Mesenchymal stem cell (in vitro differentiated cells and primary cell): ENCODE results near the gene CCSER1.

Experiments
- DNase-seq: peaks from one replicate; pipeline ENCODE4 v3.0.0-alpha.2; 2013
- H2AFZ ChIP-seq: one replicate; pipeline ENCODE4 v1.6.1; 2013; ENCODE audit warnings: low read depth, mild to moderate bottlenecking, control low read depth, inconsistent platforms, low read length, moderate library complexity
- H2AK5ac ChIP-seq: 2 replicates; pipeline ENCODE4 v1.6.1; 2013; ENCODE audit warnings: low read length, moderate library complexity, mild to moderate bottlenecking, inconsistent platforms; ENCODE audit not compliant: severe bottlenecking
- H2BK120ac ChIP-seq: one replicate; pipeline ENCODE4 v1.6.1; 2013; ENCODE audit warnings: low read depth, mild to moderate bottlenecking, inconsistent platforms, low read length, moderate library complexity
- H2BK12ac ChIP-seq, 2 experiments: one replicate each; pipeline ENCODE4 v1.6.1; 2013; ENCODE audit warnings: inconsistent platforms in 2 of 2, low read length in 2 of 2, mild to moderate bottlenecking in 2 of 2, moderate library complexity in 2 of 2, control low read depth in 1 of 2
- H2BK15ac ChIP-seq: one replicate; pipeline ENCODE4 v1.6.1; 2013; ENCODE audit warnings: mild to moderate bottlenecking, low read depth, inconsistent platforms; ENCODE audit not compliant: poor library complexity, severe bottlenecking
- H2BK5ac ChIP-seq: 2 replicates; pipeline ENCODE4 v1.6.1; 2013; ENCODE audit warnings: low read depth, mild to moderate bottlenecking, low read length, control low read depth, inconsistent platforms; ENCODE audit not compliant: poor library complexity, severe bottlenecking
- H3K14ac ChIP-seq, 2 experiments: one replicate each; pipeline ENCODE4 v1.6.1; 2013; ENCODE audit warnings: inconsistent platforms in 2 of 2, low read length in 2 of 2, control low read depth in 1 of 2, mild to moderate bottlenecking in 1 of 2, moderate library complexity in 1 of 2
- H3K18ac ChIP-seq, 2 experiments: one replicate each; pipeline ENCODE4 v1.6.1; 2013; ENCODE audit warnings: inconsistent platforms in 2 of 2, low read length in 2 of 2, control low read depth in 1 of 2, low read depth in 1 of 2, mild to moderate bottlenecking in 1 of 2
- H3K23ac ChIP-seq, 2 experiments: one replicate each; pipeline ENCODE4 v1.6.1; 2013; ENCODE audit warnings: inconsistent platforms in 2 of 2, low read length in 2 of 2, mild to moderate bottlenecking in 2 of 2, moderate library complexity in 2 of 2, control low read depth in 1 of 2
- H3K27ac ChIP-seq: 2 replicates; pipeline ENCODE4 v1.5.1; 2013; ENCODE audit warnings: mild to moderate bottlenecking, moderate library complexity, low read length, control low read depth, inconsistent platforms; ENCODE audit not compliant: poor library complexity, severe bottlenecking
- H3K27me3 ChIP-seq, 2 experiments: 2 replicates each; pipeline versions ENCODE4 v1.6.1 to v1.7.0; 2013; ENCODE audit warnings: low read length in 2 of 2, mild to moderate bottlenecking in 2 of 2, moderate library complexity in 2 of 2, control low read depth in 1 of 2, inconsistent platforms in 1 of 2; ENCODE audit not compliant: control insufficient read depth in 1 of 2, insufficient read depth in 1 of 2
- H3K36me3 ChIP-seq, 2 experiments: 2 replicates each; pipeline versions ENCODE4 v1.6.1 to v1.7.0; 2013; ENCODE audit warnings: low read length in 2 of 2, control low read depth in 1 of 2, inconsistent platforms in 1 of 2, low read depth in 1 of 2, mild to moderate bottlenecking in 1 of 2; ENCODE audit not compliant: insufficient read depth in 2 of 2, control insufficient read depth in 1 of 2
- H3K4ac ChIP-seq, 2 experiments: one replicate each; pipeline ENCODE4 v1.6.1; 2013; ENCODE audit warnings: inconsistent platforms in 2 of 2, low read length in 2 of 2, mild to moderate bottlenecking in 2 of 2, moderate library complexity in 2 of 2, control low read depth in 1 of 2, low read depth in 1 of 2
- H3K4me1 ChIP-seq: 2 replicates; pipeline ENCODE4 v1.6.1; 2013; ENCODE audit warnings: low read depth, low read length, control low read depth; ENCODE audit not compliant: control insufficient read depth, insufficient read depth
- H3K4me2 ChIP-seq: 2 replicates; pipeline ENCODE4 v1.6.1; 2013; ENCODE audit warnings: low read length, mild to moderate bottlenecking, inconsistent platforms; ENCODE audit not compliant: poor library complexity, severe bottlenecking
- H3K4me3 ChIP-seq, 2 experiments: 2 replicates each; pipeline versions ENCODE4 v1.5.1 to v1.7.0; 2013; ENCODE audit warnings: low read length in 2 of 2, mild to moderate bottlenecking in 2 of 2, control low read depth in 1 of 2, low read depth in 1 of 2; ENCODE audit not compliant: insufficient read depth in 1 of 2
- H3K79me1 ChIP-seq: replicated peaks from 2 replicates; pipeline ENCODE4 v1.6.1; 2013; ENCODE audit warnings: mild to moderate bottlenecking, control low read depth, low read length, inconsistent platforms; ENCODE audit not compliant: poor library complexity, severe bottlenecking
- H3K9ac ChIP-seq: 2 replicates; pipeline ENCODE4 v1.7.0; 2013; ENCODE audit warnings: mild to moderate bottlenecking, low read length, moderate library complexity
- H3K9me3 ChIP-seq: 2 replicates; pipeline ENCODE4 v1.7.0; 2013; ENCODE audit warnings: mild to moderate bottlenecking, low read length; ENCODE audit not compliant: control insufficient read depth
- H4K8ac ChIP-seq: one replicate; pipeline ENCODE4 v1.6.1; 2013; ENCODE audit warnings: inconsistent platforms, mild to moderate bottlenecking, low read length, moderate library complexity
- H4K91ac ChIP-seq: one replicate; pipeline ENCODE4 v1.6.1; 2013; ENCODE audit warnings: mild to moderate bottlenecking, low read length, inconsistent platforms
- WGBS: methylation state at CpG from one replicate; pipeline ENCODE4 v1.1.7; 2013; ENCODE audit warnings: mixed read lengths; 5-methylcytosine and 5-hydroxymethylcytosine counted together

The CCSER1 gene

DNA sequence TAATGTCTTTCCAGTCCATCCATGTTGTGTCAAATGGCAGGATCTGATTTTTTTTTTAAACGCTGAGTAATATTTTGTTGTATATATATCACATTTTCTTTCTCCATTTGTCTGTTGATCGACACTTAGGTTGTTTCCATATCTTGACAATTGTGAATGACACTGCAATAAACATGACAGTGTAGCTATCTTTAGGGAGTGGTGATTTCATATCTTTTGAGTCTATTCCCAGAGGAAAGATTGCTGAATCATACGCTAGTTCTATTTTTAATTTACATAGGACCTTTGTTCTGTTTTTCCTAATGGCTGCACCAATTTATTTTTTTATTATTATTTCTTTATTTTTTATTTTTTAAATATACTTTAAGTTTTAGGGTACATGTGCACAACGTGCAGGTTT lies 470.7 kb downstream of the CCSER1 start:
- H2BK15ac ChIP-seq = no peak overlapping the region
- H2AK5ac ChIP-seq = no peak overlapping the region
- no peak overlapping the region for H2BK5ac ChIP-seq
- H3K9ac ChIP-seq = no peak overlapping the region
- H3K27me3 ChIP-seq = no peaks in the 10 kb centered on the region
- no peak overlapping the region for H3K23ac ChIP-seq
- no peak overlapping the region for H2BK12ac ChIP-seq
- H3K4me2 ChIP-seq = no peak overlapping the region
- H3K36me3 ChIP-seq = no peaks in the 10 kb centered on the region
- H3K4me3 ChIP-seq = no peak overlapping the region
- H3K9me3 ChIP-seq = no peaks in the 10 kb centered on the region
- no peak for DNase-seq
- no peaks in the 10 kb centered on the region for H3K4me1 ChIP-seq
- no peak overlapping the region for H2BK120ac ChIP-seq
- no peaks in the 10 kb centered on the region for H3K79me1 ChIP-seq
- no peak overlapping the region for H4K91ac ChIP-seq
- no peak overlapping the region for H2AFZ ChIP-seq
- H3K18ac ChIP-seq = no peak overlapping the region
- H4K8ac ChIP-seq = no peak overlapping the region
- WGBS = 100% methylated on average over 1 of the region's 4 CpGs
- no peak overlapping the region for H3K4ac ChIP-seq
- no peak overlapping the region for H3K27ac ChIP-seq
- no peak overlapping the region for H3K14ac ChIP-seq

DNA sequence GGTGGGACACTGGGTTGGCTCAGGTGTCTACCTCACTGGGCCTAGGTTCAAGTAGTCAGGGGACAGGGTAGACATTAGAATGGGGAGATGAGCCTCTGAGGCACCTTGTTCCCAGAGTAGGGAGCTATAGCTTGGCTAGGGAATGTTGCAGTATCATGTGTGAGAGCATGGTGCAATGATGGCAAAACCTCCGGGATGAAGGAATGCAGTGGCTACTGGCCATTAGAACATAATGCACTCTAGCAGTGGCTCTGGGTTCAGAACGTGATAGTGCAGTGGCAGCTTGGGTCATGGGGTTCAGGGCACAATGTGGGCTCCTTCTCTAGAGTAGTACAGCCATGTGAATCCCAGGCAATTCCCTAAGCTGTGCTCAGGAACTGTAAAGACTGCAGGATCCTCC lies 471.5 kb downstream of the CCSER1 start:
- DNase-seq = no peak
- no peak overlapping the region for H3K27ac ChIP-seq
- no peak overlapping the region for H3K23ac ChIP-seq
- H2BK120ac ChIP-seq = no peak overlapping the region
- H2AFZ ChIP-seq = no peak overlapping the region
- no peak overlapping the region for H3K4ac ChIP-seq
- H3K36me3 ChIP-seq = no peaks in the 10 kb centered on the region
- H4K91ac ChIP-seq = no peak overlapping the region
- no peak overlapping the region for H3K14ac ChIP-seq
- no peak overlapping the region for H2AK5ac ChIP-seq
- 73% methylated on average over 2 of the region's 2 CpGs for WGBS
- no peak overlapping the region for H2BK5ac ChIP-seq
- no peak overlapping the region for H3K9ac ChIP-seq
- H3K4me2 ChIP-seq = no peak overlapping the region
- H3K4me1 ChIP-seq = no peaks in the 10 kb centered on the region
- no peak overlapping the region for H2BK12ac ChIP-seq
- no peak overlapping the region for H2BK15ac ChIP-seq
- no peaks in the 10 kb centered on the region for H3K9me3 ChIP-seq
- no peaks in the 10 kb centered on the region for H3K27me3 ChIP-seq
- no peak overlapping the region for H3K18ac ChIP-seq
- no peaks in the 10 kb centered on the region for H3K79me1 ChIP-seq
- no peak overlapping the region for H4K8ac ChIP-seq
- no peak overlapping the region for H3K4me3 ChIP-seq

DNA sequence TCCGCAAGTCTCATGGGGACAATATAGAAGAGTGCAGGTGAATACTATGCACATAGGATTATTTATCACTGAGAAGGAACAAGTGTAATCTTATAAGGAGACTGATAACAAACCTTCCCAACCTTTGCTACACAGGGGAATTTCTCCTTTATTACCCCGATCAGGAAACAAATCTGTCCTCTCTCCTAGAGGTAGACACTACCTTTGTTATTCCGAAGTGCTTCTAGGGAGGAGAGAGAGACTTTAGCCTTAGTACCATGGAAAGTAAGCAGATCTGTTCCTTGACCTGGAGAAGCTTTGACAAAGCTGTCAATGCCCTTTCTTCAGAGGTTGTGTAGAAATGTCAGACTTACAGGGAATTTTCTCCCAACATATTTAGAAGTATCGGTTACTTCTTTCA lies 475.5 kb downstream of the CCSER1 start:
- Histone ChIP-seq H3K4me1 (no peaks in the 10 kb centered on the region), H2BK5ac (no peak overlapping the region), H4K8ac (no peak overlapping the region), H3K4me2 (no peak overlapping the region), H4K91ac (no peak overlapping the region), H2AFZ (no peak overlapping the region), H3K27me3 (no peaks in the 10 kb centered on the region), H2BK15ac (no peak overlapping the region), H2AK5ac (no peak overlapping the region), H2BK12ac (no peak overlapping the region), H3K4ac (no peak overlapping the region), H2BK120ac (no peak overlapping the region), H3K27ac (no peak overlapping the region), H3K14ac (no peak overlapping the region), H3K9ac (no peak overlapping the region), H3K9me3 (no peaks in the 10 kb centered on the region), H3K18ac (no peak overlapping the region), H3K4me3 (no peak overlapping the region), H3K23ac (no peak overlapping the region), H3K36me3 (no peaks in the 10 kb centered on the region), H3K79me1 (no peaks in the 10 kb centered on the region)
- WGBS = 94% methylated on average over 2 of the region's 4 CpGs
- no peak for DNase-seq

GRCh38 chr4:90603540-90603939 lies 476.3 kb downstream of the CCSER1 start:
- H2AFZ ChIP-seq = no peak overlapping the region
- H3K27ac ChIP-seq = no peak overlapping the region
- no peak overlapping the region for H3K4ac ChIP-seq
- H4K8ac ChIP-seq = no peak overlapping the region
- no peaks in the 10 kb centered on the region for H3K79me1 ChIP-seq
- 86% methylated on average over 1 of the region's 2 CpGs for WGBS
- no peaks in the 10 kb centered on the region for H3K27me3 ChIP-seq
- no peak overlapping the region for H2BK5ac ChIP-seq
- no peak overlapping the region for H2AK5ac ChIP-seq
- no peak overlapping the region for H2BK12ac ChIP-seq
- no peak overlapping the region for H3K4me2 ChIP-seq
- H2BK120ac ChIP-seq = no peak overlapping the region
- H3K14ac ChIP-seq = no peak overlapping the region
- no peak overlapping the region for H3K4me3 ChIP-seq
- H3K36me3 ChIP-seq = no peaks in the 10 kb centered on the region
- no peak for DNase-seq
- H3K4me1 ChIP-seq = no peaks in the 10 kb centered on the region
- H3K9me3 ChIP-seq = no peaks in the 10 kb centered on the region
- no peak overlapping the region for H3K18ac ChIP-seq
- no peak overlapping the region for H2BK15ac ChIP-seq
- H3K9ac ChIP-seq = no peak overlapping the region
- H4K91ac ChIP-seq = no peak overlapping the region
- no peak overlapping the region for H3K23ac ChIP-seq
